DLD1 (cell line): ENCODE data around the gene TUSC2.

Experiments used
- in situ Hi-C: cut with HindIII; loops from 2 replicates; pipeline ENCODE4 v1.10.0; 2017; ENCODE audit warnings: low sequenced_read_pairs

Gene TUSC2

GRCh38 chr3:50276762-50277101 lies 51.3 kb downstream of the TUSC2 start:
- in situ Hi-C loops, result no loop called here

- in situ Hi-C loops, result no loop called here
These were observed 51.8 kb downstream of the TUSC2 start for GRCh38 chr3:50275996-50276761.

- in situ Hi-C loops, result no loop called here
These were observed 52.7 kb downstream of the TUSC2 start for GRCh38 chr3:50275141-50275995.
